ENCODE results near the gene ST7.

Gene ST7

GRCh38 chr7:116994611-116995010, 41.3 kb downstream of the ST7 start:
- no peak for TF ChIP-seq MYC (IDR thresholded peaks at IDR 0.05; ENCODE audit: low read depth, low read length)
- no peak for TF ChIP-seq CTCF (IDR thresholded peaks at IDR 0.05; ENCODE audit: low read depth, low read length)
- TF ChIP-seq MAX (IDR thresholded peaks at IDR 0.05; ENCODE audit: low read depth, low read length) = no peak
- TF ChIP-seq POLR2A (IDR thresholded peaks at IDR 0.05; ENCODE audit: extremely low read depth, insufficient read length) = no peak
- no peak overlapping the region for H3K4me3 ChIP-seq (ENCODE audit: low read depth, low read length)
- DNase-seq (ENCODE audit: low read depth) = no peak

- no peak for DNase-seq (ENCODE audit: low read depth)
- H3K4me3 ChIP-seq (ENCODE audit: low read depth, low read length) = no peak overlapping the region
- TF ChIP-seq POLR2A (IDR thresholded peaks at IDR 0.05; ENCODE audit: extremely low read depth, insufficient read length) = no peak
- TF ChIP-seq MAX (IDR thresholded peaks at IDR 0.05; ENCODE audit: low read depth, low read length) = no peak
- TF ChIP-seq MYC (IDR thresholded peaks at IDR 0.05; ENCODE audit: low read depth, low read length) = no peak
- TF ChIP-seq CTCF (IDR thresholded peaks at IDR 0.05; ENCODE audit: low read depth, low read length) = no peak
Observed at GRCh38 chr7:116997972-116998371, 44.7 kb downstream of the ST7 start.

GRCh38 chr7:116998567-116999175, 45.4 kb downstream of the ST7 start:
- DNase-seq (ENCODE audit: low read depth) = no peak
- TF ChIP-seq MAX (IDR thresholded peaks at IDR 0.05; ENCODE audit: low read depth, low read length) (no peak), POLR2A (IDR thresholded peaks at IDR 0.05; ENCODE audit: extremely low read depth, insufficient read length) (no peak), CTCF (IDR thresholded peaks at IDR 0.05; ENCODE audit: low read depth, low read length) (no peak), MYC (IDR thresholded peaks at IDR 0.05; ENCODE audit: low read depth, low read length) (no peak)
- no peak overlapping the region for H3K4me3 ChIP-seq (ENCODE audit: low read depth, low read length)

GRCh38 chr7:116999311-116999710, 46.0 kb downstream of the ST7 start:
- no peak overlapping the region for H3K4me3 ChIP-seq (ENCODE audit: low read depth, low read length)
- DNase-seq (ENCODE audit: low read depth) = no peak
- TF ChIP-seq POLR2A (IDR thresholded peaks at IDR 0.05; ENCODE audit: extremely low read depth, insufficient read length) = no peak
- TF ChIP-seq MAX (IDR thresholded peaks at IDR 0.05; ENCODE audit: low read depth, low read length) = no peak
- TF ChIP-seq CTCF (IDR thresholded peaks at IDR 0.05; ENCODE audit: low read depth, low read length) = no peak
- no peak for TF ChIP-seq MYC (IDR thresholded peaks at IDR 0.05; ENCODE audit: low read depth, low read length)

GRCh38 chr7:117001283-117001682, 48.0 kb downstream of the ST7 start:
- no peak overlapping the region for H3K4me3 ChIP-seq (ENCODE audit: low read depth, low read length)
- no peak for DNase-seq (ENCODE audit: low read depth)
- TF ChIP-seq MAX (IDR thresholded peaks at IDR 0.05; ENCODE audit: low read depth, low read length) = no peak

- DNase-seq (ENCODE audit: low read depth) = no peak
- H3K4me3 ChIP-seq (ENCODE audit: low read depth, low read length) = no peak overlapping the region
- TF ChIP-seq MAX (IDR thresholded peaks at IDR 0.05; ENCODE audit: low read depth, low read length) = no peak
- no peak for TF ChIP-seq MYC (IDR thresholded peaks at IDR 0.05; ENCODE audit: low read depth, low read length)
- no peak for TF ChIP-seq CTCF (IDR thresholded peaks at IDR 0.05; ENCODE audit: low read depth, low read length)
- no peak for TF ChIP-seq POLR2A (IDR thresholded peaks at IDR 0.05; ENCODE audit: extremely low read depth, insufficient read length)
Observed at GRCh38 chr7:117004899-117005298, 51.6 kb downstream of the ST7 start.
